ENCODE data around the gene SCN9A.

SCN9A gene

GRCh38 chr2:166242309-166242708 is 133.4 kb downstream of the SCN9A start:
- no peaks in the 10 kb centered on the region for H3K27me3 ChIP-seq (replicated peaks; ENCODE audit: insufficient read depth, low read length)
- H3K79me2 ChIP-seq (ENCODE audit: low read length), result no peaks in the 10 kb centered on the region

GRCh38 chr2:166240387-166241313 is 135.1 kb downstream of the SCN9A start:
- H3K27me3 ChIP-seq (replicated peaks; ENCODE audit: insufficient read depth, low read length), result no peaks in the 10 kb centered on the region
- TF ChIP-seq EZH2phosphoT487 (IDR thresholded peaks at IDR 0.05; ENCODE audit: low read length) (no peak), EZH2 (optimal IDR thresholded peaks at IDR 0.05; ENCODE audit: low read depth, low read length) (no peak), CTCF (IDR thresholded peaks at IDR 0.05; ENCODE audit: low read length) (no peak)
- H3K9ac ChIP-seq (ENCODE audit: low read length), result no peak overlapping the region
- no peak overlapping the region for H3K4me3 ChIP-seq (ENCODE audit: low read length)
- H3K79me2 ChIP-seq (ENCODE audit: low read length), result no peaks in the 10 kb centered on the region
- H3K9me2 ChIP-seq (replicated peaks; ENCODE audit: insufficient read depth, low read length), result no peaks in the 10 kb centered on the region
- H2AFZ ChIP-seq (ENCODE audit: low read length), result no peak overlapping the region
- H3F3A ChIP-seq (ENCODE audit: insufficient read depth, low read length), result no peaks in the 10 kb centered on the region
- H3K4me1 ChIP-seq (ENCODE audit: low read length), result peaks cover 17% of the 10 kb centered on the region
- no peaks in the 10 kb centered on the region for H4K20me1 ChIP-seq (ENCODE audit: insufficient read depth, low read length)
- H3K9me3 ChIP-seq (replicated peaks; ENCODE audit: insufficient read depth, low read length), result no peaks in the 10 kb centered on the region
- no peaks in the 10 kb centered on the region for H3K36me3 ChIP-seq (replicated peaks; ENCODE audit: insufficient read depth, low read length)
- H3K4me2 ChIP-seq (ENCODE audit: low read depth, low read length), result peak overlapping the region; percentile 0; the same call in 1 of the 2 replicates
- H3K27ac ChIP-seq (ENCODE audit: low read length), result peak overlapping the region; percentile 14; the same call in 1 of the 2 replicates
- DNase-seq, result no peak

More at GRCh38 chr2:166242309-166242708, 133.4 kb downstream of the SCN9A start:
- Histone ChIP-seq H2AFZ (ENCODE audit: low read length) (no peak overlapping the region), H3K36me3 (replicated peaks; ENCODE audit: insufficient read depth, low read length) (no peaks in the 10 kb centered on the region), H3F3A (ENCODE audit: insufficient read depth, low read length) (no peaks in the 10 kb centered on the region), H3K9ac (ENCODE audit: low read length) (no peak overlapping the region), H3K9me3 (replicated peaks; ENCODE audit: insufficient read depth, low read length) (no peaks in the 10 kb centered on the region), H3K4me2 (ENCODE audit: low read depth, low read length) (no peak overlapping the region), H3K27ac (ENCODE audit: low read length) (no peak overlapping the region), H3K4me3 (ENCODE audit: low read length) (no peak overlapping the region), H3K9me2 (replicated peaks; ENCODE audit: insufficient read depth, low read length) (no peaks in the 10 kb centered on the region), H3K4me1 (ENCODE audit: low read length) (peaks cover 17% of the 10 kb centered on the region), H4K20me1 (ENCODE audit: insufficient read depth, low read length) (no peaks in the 10 kb centered on the region)
- no peak for DNase-seq
- no peak for TF ChIP-seq CTCF (IDR thresholded peaks at IDR 0.05; ENCODE audit: low read length)
- no peak for TF ChIP-seq EZH2 (optimal IDR thresholded peaks at IDR 0.05; ENCODE audit: low read depth, low read length)
- no peak for TF ChIP-seq EZH2phosphoT487 (IDR thresholded peaks at IDR 0.05; ENCODE audit: low read length)

GRCh38 chr2:166239548-166239947 is 136.2 kb downstream of the SCN9A start:
- Histone ChIP-seq H4K20me1 (ENCODE audit: insufficient read depth, low read length) (no peaks in the 10 kb centered on the region), H3F3A (ENCODE audit: insufficient read depth, low read length) (no peaks in the 10 kb centered on the region), H3K4me2 (ENCODE audit: low read depth, low read length) (no peak overlapping the region), H3K27me3 (replicated peaks; ENCODE audit: insufficient read depth, low read length) (no peaks in the 10 kb centered on the region), H3K79me2 (ENCODE audit: low read length) (no peaks in the 10 kb centered on the region), H3K36me3 (replicated peaks; ENCODE audit: insufficient read depth, low read length) (no peaks in the 10 kb centered on the region), H3K9me2 (replicated peaks; ENCODE audit: insufficient read depth, low read length) (no peaks in the 10 kb centered on the region), H3K9ac (ENCODE audit: low read length) (no peak overlapping the region), H3K27ac (ENCODE audit: low read length) (no peak overlapping the region), H3K4me1 (ENCODE audit: low read length) (peaks cover 17% of the 10 kb centered on the region), H3K4me3 (ENCODE audit: low read length) (no peak overlapping the region), H3K9me3 (replicated peaks; ENCODE audit: insufficient read depth, low read length) (no peaks in the 10 kb centered on the region), H2AFZ (ENCODE audit: low read length) (no peak overlapping the region)
- DNase-seq, result no peak
- TF ChIP-seq CTCF (IDR thresholded peaks at IDR 0.05; ENCODE audit: low read length), result no peak
- no peak for TF ChIP-seq EZH2 (optimal IDR thresholded peaks at IDR 0.05; ENCODE audit: low read depth, low read length)
- no peak for TF ChIP-seq EZH2phosphoT487 (IDR thresholded peaks at IDR 0.05; ENCODE audit: low read length)

All from MM.1S (cell line).